HCT116 (cell line): ENCODE data around the gene DOCK2. TPM values are rescaled to one million over a fixed set of nuclear protein-coding genes. Genes with fewer than 3 reads are reported as not detected.

Experiments used
- ATAC-seq: fragments of 200-7000 bp; cut with Tn5 transposase; 2 replicates; pipeline ENCODE4 v1.9.1; 2020; ENCODE audit warnings: mild to moderate bottlenecking, moderate library complexity
- BruUV-seq: library from RNA; stranded (reverse); fragments of 400-500 nt; replicated peaks from 2 replicates; lab custom pipeline; 2021; lab: Mats Ljungman, UMichigan
- CTCF ChIA-PET: fragments of 300-600 bp; sonication (Branson Sonifier 250); formaldehyde crosslinking; loops from one replicate; lab custom pipeline; 2021; ENCODE audit warnings: antibody characterized with exemption; lab: Charles Lee
- POLR2A ChIA-PET: fragments of 300-600, 350-600 bp; sonication (Branson Sonifier 250); formaldehyde crosslinking; loops from one replicate; lab custom pipeline; 2021; ENCODE audit warnings: antibody characterized with exemption; lab: Charles Lee
- RAD21 ChIA-PET, 2 experiments: fragments of 300-600 bp; sonication (Branson Sonifier 250); formaldehyde crosslinking; loops; one replicate each; lab custom pipeline; 2023; ENCODE audit warnings: low total read pairs in 2 of 2; ENCODE audit not compliant: uncharacterized antibody in 2 of 2, unreplicated experiment in 2 of 2, low non-redundant PET in 1 of 2; lab: Charles Lee
- DNase-seq: peaks from one replicate; pipeline ENCODE4 v3.0.0-alpha.2; 2010; ENCODE audit warnings: low read depth, low spot score
- H2AFZ ChIP-seq: fragments of 200-600 bp; shearing (Covaris generic), sonication (generic); 2 replicates; pipeline ENCODE4 v1.6.1; 2017; ENCODE audit warnings: low read depth, mixed run types, mixed read lengths, antibody characterized with exemption, low read length; ENCODE audit not compliant: poor library complexity, severe bottlenecking
- H3K27ac ChIP-seq: 2 replicates; pipeline ENCODE4 v1.5.1; 2012; ENCODE audit warnings: low read depth, low read length
- H3K27me3 ChIP-seq: fragments of 200-600 bp; sonication (generic); 2 replicates; pipeline ENCODE4 v1.6.1; 2016; ENCODE audit warnings: mixed run types, low read length, mixed read lengths; ENCODE audit not compliant: insufficient read depth
- H3K36me3 ChIP-seq, 2 experiments: fragments of 200-500 bp in 1 of 2; fragments of 200-600 bp in 1 of 2; sonication (Bioruptor generic) in 1 of 2; sonication (generic) in 1 of 2; 2 replicates each; pipeline versions ENCODE4 v1.5.1 to v1.6.1; 2014 to 2016; ENCODE audit warnings: low read length in 2 of 2, inconsistent platforms in 1 of 2, mixed read lengths in 1 of 2, mixed run types in 1 of 2; ENCODE audit not compliant: insufficient read depth in 2 of 2, control insufficient read depth in 1 of 2
- H3K4me1 ChIP-seq, 2 experiments: fragments of 200-600 bp in 1 of 2; sonication (generic) in 1 of 2; 2 replicates each; pipeline versions ENCODE4 v1.5.1 to v1.6.1; 2012 to 2017; ENCODE audit warnings: low read length in 2 of 2, inconsistent platforms in 1 of 2, mild to moderate bottlenecking in 1 of 2, mixed read lengths in 1 of 2, mixed run types in 1 of 2, moderate library complexity in 1 of 2; ENCODE audit not compliant: insufficient read depth in 2 of 2, control insufficient read depth in 1 of 2
- H3K4me2 ChIP-seq: fragments of 200-600 bp; sonication (generic); 2 replicates; pipeline ENCODE4 v1.6.1; 2017; ENCODE audit warnings: mixed run types, low read length, mixed read lengths
- H3K4me3 ChIP-seq, 2 experiments: fragments of 200-600 bp in 1 of 2; sonication (generic) in 1 of 2; replicated peaks in 1 of 2; 2 replicates each; pipeline ENCODE4 v1.5.1; 2011 to 2016; ENCODE audit warnings: low read length in 2 of 2, control low read depth in 1 of 2, low read depth in 1 of 2, mild to moderate bottlenecking in 1 of 2, mixed read lengths in 1 of 2, mixed run types in 1 of 2
- H3K79me2 ChIP-seq: fragments of 200-600 bp; sonication (generic); 2 replicates; pipeline ENCODE4 v1.6.1; 2017; ENCODE audit warnings: mild to moderate bottlenecking, mixed run types, low read length, moderate library complexity, mixed read lengths; ENCODE audit not compliant: insufficient read depth
- H3K9ac ChIP-seq: fragments of 200-600 bp; sonication (generic); 2 replicates; pipeline ENCODE4 v1.6.1; 2016; ENCODE audit warnings: low read length, mixed read lengths
- H3K9me2 ChIP-seq: fragments of 200-600 bp; sonication (generic), shearing (Covaris generic); 2 replicates; pipeline ENCODE4 v1.6.1; 2017; ENCODE audit warnings: mixed run types, mild to moderate bottlenecking, moderate library complexity; ENCODE audit not compliant: insufficient read depth
- H3K9me3 ChIP-seq, 2 experiments: fragments of 200-500 bp in 1 of 2; fragments of 200-600 bp in 1 of 2; sonication (Bioruptor generic) in 1 of 2; sonication (generic) in 1 of 2; 2 replicates each; pipeline ENCODE4 v1.6.1; 2014 to 2017; ENCODE audit warnings: low read length in 2 of 2, mixed read lengths in 2 of 2, inconsistent platforms in 1 of 2, low read depth in 1 of 2, mild to moderate bottlenecking in 1 of 2, mixed run types in 1 of 2, moderate library complexity in 1 of 2; ENCODE audit not compliant: control insufficient read depth in 1 of 2, insufficient read depth in 1 of 2
- H4K20me1 ChIP-seq: fragments of 200-600 bp; sonication (generic), shearing (Covaris generic); 2 replicates; pipeline ENCODE4 v1.6.1; 2017; ENCODE audit warnings: mixed run types, mild to moderate bottlenecking, moderate library complexity; ENCODE audit not compliant: insufficient read depth
- ATF3 ChIP-seq: IDR thresholded peaks from 2 replicates; pipeline ENCODE4 v1.6.1; 2012
- CBX3 ChIP-seq: IDR thresholded peaks from 2 replicates; pipeline ENCODE4 v1.6.1; 2012; ENCODE audit warnings: low read depth
- CTCF ChIP-seq, 3 experiments: fragments of 200-600 bp in 1 of 3; sonication (generic) in 1 of 3; IDR thresholded peaks in 2 of 3; conservative IDR thresholded peaks in 1 of 3; 2 replicates each; pipeline ENCODE4 v1.5.1; 2012 to 2017; ENCODE audit warnings: low read depth in 2 of 3, low read length in 2 of 3, antibody characterized with exemption in 1 of 3, borderline replicate concordance in 1 of 3, control low read depth in 1 of 3, mild to moderate bottlenecking in 1 of 3, mixed read lengths in 1 of 3, mixed run types in 1 of 3, moderate library complexity in 1 of 3; ENCODE audit not compliant: insufficient read depth in 1 of 3
- EGR1 ChIP-seq: IDR thresholded peaks from 2 replicates; pipeline ENCODE4 v1.6.1; 2012; ENCODE audit warnings: low read depth
- ELF1 ChIP-seq: IDR thresholded peaks from 2 replicates; pipeline ENCODE4 v1.6.1; 2012; ENCODE audit warnings: low read depth, borderline replicate concordance
- EZH2 ChIP-seq: fragments of 200-600 bp; sonication (generic); IDR thresholded peaks from 2 replicates; pipeline ENCODE4 v1.6.1; 2017; ENCODE audit warnings: antibody characterized with exemption, mixed run types
- EZH2phosphoT487 ChIP-seq: fragments of 200-600 bp; IDR thresholded peaks from 2 replicates; pipeline ENCODE4 v1.6.1; 2018; ENCODE audit warnings: antibody characterized with exemption, borderline replicate concordance
- FOSL1 ChIP-seq: IDR thresholded peaks from 2 replicates; pipeline ENCODE4 v1.6.1; 2012; ENCODE audit warnings: low read depth
- JUND ChIP-seq: IDR thresholded peaks from 2 replicates; pipeline ENCODE4 v1.6.1; 2012
- MAX ChIP-seq: IDR thresholded peaks from 2 replicates; pipeline ENCODE4 v1.6.1; 2012
- POLR2A ChIP-seq: IDR thresholded peaks from 2 replicates; pipeline ENCODE4 v1.7.0; 2011; ENCODE audit warnings: borderline replicate concordance; ENCODE audit not compliant: insufficient read depth, insufficient read length; ENCODE audit errors: extremely low read depth
- RAD21 ChIP-seq: IDR thresholded peaks from 2 replicates; pipeline ENCODE4 v1.6.1; 2012; ENCODE audit warnings: low read depth, mild to moderate bottlenecking
- SRF ChIP-seq: IDR thresholded peaks from 2 replicates; pipeline ENCODE4 v1.6.1; 2012; ENCODE audit warnings: low read depth
- ZBTB33 ChIP-seq: IDR thresholded peaks from 2 replicates; pipeline ENCODE4 v1.6.1; 2011; ENCODE audit warnings: mild to moderate bottlenecking, low read length, moderate library complexity; ENCODE audit not compliant: insufficient replicate concordance; ENCODE audit errors: extremely low read depth
- intact Hi-C: fragments of 100-400 bp; cut with micrococcal nuclease; formaldehyde crosslinking; loops from 2 replicates; pipeline ENCODE4 v1.10.0; 2022
- total RNA-seq: library from RNA; stranded (reverse); gene quantifications from one replicate; pipeline ENCODE4 v1.2.1, GENCODE V29; 2021; ENCODE audit not compliant: unreplicated experiment

Gene DOCK2
- total RNA-seq, 1 experiment from 2014 or later = 0.89 TPM

GRCh38 chr5:169886677-169887076 is 249.6 kb downstream of the DOCK2 start:
- H3K27ac ChIP-seq = no peak overlapping the region
- H3K79me2 ChIP-seq = no peaks in the 10 kb centered on the region
- H3K4me3 ChIP-seq = no peak overlapping the region
- TF ChIP-seq ELF1 = no peak
- TF ChIP-seq RAD21 = no peak
- no peak for TF ChIP-seq ATF3
- TF ChIP-seq CBX3 = no peak
- TF ChIP-seq POLR2A = no peak
- no peak for TF ChIP-seq EZH2
- no peak for TF ChIP-seq EGR1
- TF ChIP-seq SRF = no peak
- no peak for TF ChIP-seq EZH2phosphoT487
- no peak for TF ChIP-seq FOSL1
- no peak for TF ChIP-seq MAX
- TF ChIP-seq CTCF (IDR thresholded peaks at IDR 0.05 in 2 of 3, conservative IDR thresholded peaks at IDR 0.05 in 1 of 3; ENCODE audit: borderline replicate concordance in 1 of 3, insufficient read depth in 1 of 3, low read depth in 2 of 3, low read length in 2 of 3) = no peak
- TF ChIP-seq JUND = no peak
- no peak for TF ChIP-seq ZBTB33
- intact Hi-C loops = no loop called here
- RAD21 ChIA-PET = no interaction called here
- H3K4me2 ChIP-seq = no peak overlapping the region
- H3K4me1 ChIP-seq = no peaks in the 10 kb centered on the region
- no TSS peak for BruUV-seq
- H2AFZ ChIP-seq = no peak overlapping the region
- peaks cover 4% of the 10 kb centered on the region; the same call in 1 of the 2 replicates for H3K27me3 ChIP-seq
- CTCF ChIA-PET = no interaction called here
- H3K9me3 ChIP-seq = no peaks in the 10 kb centered on the region
- DNase-seq (no peak), ATAC-seq (no peak)
- H3K9me2 ChIP-seq = no peaks in the 10 kb centered on the region
- POLR2A ChIA-PET = no interaction called here
- no peaks in the 10 kb centered on the region for H4K20me1 ChIP-seq
- no peak overlapping the region for H3K9ac ChIP-seq
- no peaks in the 10 kb centered on the region for H3K36me3 ChIP-seq
